ENCODE results near the gene CD3E. TPM values are rescaled to one million over a fixed set of nuclear protein-coding genes. Genes with fewer than 3 reads are reported as not detected.

The CD3E gene
- total and polyA plus RNA-seq, 2 of the 13 experiments (the other 11 are each of a cell fraction or from before 2014, with no cell fraction given), result not detected

GRCh38 chr11:118325283-118325682 lies 20.8 kb downstream of the CD3E start:
- Histone ChIP-seq H3K4me2 (ENCODE audit: low read depth, low read length) (no peak overlapping the region), H2AFZ (ENCODE audit: low read length) (no peak overlapping the region), H4K20me1 (ENCODE audit: insufficient read depth, low read length) (no peaks in the 10 kb centered on the region), H3K27me3 (ENCODE audit: control insufficient read depth in 1 of 2, insufficient read depth in 2 of 2, low read length in 2 of 2) (peaks cover 0 to 8% of the 10 kb centered on the region in 2 experiments; a peak in 3 of 5 replicates), H3K79me2 (ENCODE audit: insufficient read depth, low read length) (no peaks in the 10 kb centered on the region), H3K9me3 (ENCODE audit: low read length) (no peaks in the 10 kb centered on the region), H3K36me3 (replicated peaks in 1 of 2; ENCODE audit: control insufficient read depth in 1 of 2, insufficient read depth in 2 of 2, low read length in 2 of 2) (no peaks in the 10 kb centered on the region), H3K4me3 (replicated peaks in 1 of 3; ENCODE audit: insufficient read depth in 1 of 3, low read depth in 2 of 3, low read length in 3 of 3) (no peak overlapping the region), H3K9ac (ENCODE audit: insufficient read depth, low read depth, low read length) (no peak overlapping the region), H3K4me1 (ENCODE audit: insufficient read depth, low read length) (peaks cover 18% of the 10 kb centered on the region), H3K27ac (ENCODE audit: extremely low read length, insufficient read depth, low read length) (no peak overlapping the region)
- ATAC-seq (no peak), FAIRE-seq (no peak), DNase-seq (ENCODE audit: low spot score) (no peak)
- TF ChIP-seq ZNF646 (CRISPR knock-in tag; IDR thresholded peaks at IDR 0.05), result no peak
- no peak for TF ChIP-seq ZNF558 (CRISPR knock-in tag; IDR thresholded peaks at IDR 0.05; ENCODE audit: borderline replicate concordance)
- TF ChIP-seq MTF2 (CRISPR knock-in tag; IDR thresholded peaks at IDR 0.05; ENCODE audit: borderline replicate concordance), result no peak
- ChIA-PET POLR2A (no interaction called here), CTCF (ENCODE audit: low intra/inter-chr PET ratio, low total read pairs) (no interaction called here)
- intact Hi-C loops (cut with micrococcal nuclease; ENCODE audit: unreplicated experiment), result no loop called here
- in situ Hi-C loops (cut with HindIII; ENCODE audit: extremely low pct_ligation_motif_present, low pct_unique_long_range_greater_than_20kb), result no loop called here
- no TSS peak for BruUV-seq (replicated peaks)
